HG03139 (cell line): ENCODE measurements around the gene DNASE1L2.
"Not testable (repeated sequence)": the region's sequence is repeated elsewhere in the genome, so short reads cannot be mapped to it uniquely, and the experiment has no call there.

Source experiments
- ATAC-seq: cut with Tn5 transposase; IDR thresholded peaks from one replicate; pipeline ENCODE4 v1.9.1; 2021; ENCODE audit not compliant: unreplicated experiment

Gene DNASE1L2

GRCh38 chr16:2203119-2203688, 33.0 kb upstream of the DNASE1L2 start:
- not testable (repeated sequence) for ATAC-seq

- ATAC-seq = no peak
Measured at GRCh38 chr16:2204416-2205103, 31.7 kb upstream of the DNASE1L2 start.

- ATAC-seq = peak; percentile 74
Measured at GRCh38 chr16:2205104-2205966, 30.9 kb upstream of the DNASE1L2 start, which contains the start of gene MLST8. TSS of gene MLST8 (plus strand) at chr16:2205454. CDS start at chr16:2206086, 632 bp downstream.

GRCh38 chr16:2205967-2206313, 30.3 kb upstream of the DNASE1L2 start:
- ATAC-seq = no peak

GRCh38 chr16:2206420-2206779, 29.8 kb upstream of the DNASE1L2 start:
- no peak for ATAC-seq

- ATAC-seq = no peak
Measured at GRCh38 chr16:2206780-2207433, 29.3 kb upstream of the DNASE1L2 start.

- no peak for ATAC-seq
Measured at GRCh38 chr16:2207872-2208271, 28.4 kb upstream of the DNASE1L2 start.

- no peak for ATAC-seq
Measured at GRCh38 chr16:2208308-2208707, 27.9 kb upstream of the DNASE1L2 start.

- no peak for ATAC-seq
Measured at GRCh38 chr16:2208772-2209171, 27.5 kb upstream of the DNASE1L2 start.

GRCh38 chr16:2209258-2210008, 26.8 kb upstream of the DNASE1L2 start:
- ATAC-seq = no peak

GRCh38 chr16:2210009-2210332, 26.3 kb upstream of the DNASE1L2 start:
- no peak for ATAC-seq

- ATAC-seq = no peak
Measured at GRCh38 chr16:2210386-2211365, 25.6 kb upstream of the DNASE1L2 start, which contains the start of gene BRICD5. TSS of gene BRICD5 (minus strand) at chr16:2210863. CDS start at chr16:2210833, 30 bp downstream.

- ATAC-seq = no peak
Measured at GRCh38 chr16:2211923-2212347, 24.3 kb upstream of the DNASE1L2 start.

- ATAC-seq = no peak
Measured at GRCh38 chr16:2212362-2213324, 23.6 kb upstream of the DNASE1L2 start.

GRCh38 chr16:2213817-2214718, 22.2 kb upstream of the DNASE1L2 start:
- no peak for ATAC-seq

- ATAC-seq = peak; percentile 82
Measured at GRCh38 chr16:2214719-2214968, 21.6 kb upstream of the DNASE1L2 start, which contains the start of gene PGP. TSS of gene PGP (minus strand) at chr16:2214840. CDS start at chr16:2214777, 63 bp downstream.

- ATAC-seq = no peak
Measured at GRCh38 chr16:2216330-2216729, 19.9 kb upstream of the DNASE1L2 start.
